Vagina (tissue), 2 donors: ENCODE data around the gene F8.

Source experiments
- CTCF ChIP-seq, 3 experiments: fragments of 450-650 bp in 2 of 3; fragments of 200-600 bp in 1 of 3; sonication (generic) in 1 of 3; IDR thresholded peaks; one replicate each; pipeline ENCODE4 v1.5.1; 2017 to 2019; ENCODE audit warnings: antibody characterized with exemption in 3 of 3, mild to moderate bottlenecking in 2 of 3, moderate library complexity in 2 of 3
- POLR2A ChIP-seq, 2 donors: fragments of 450-650 bp; IDR thresholded peaks; one replicate each; pipeline ENCODE4 v1.6.1; 2017; ENCODE audit warnings: antibody characterized with exemption in 2 of 2, mild to moderate bottlenecking in 2 of 2, moderate library complexity in 2 of 2
- POLR2AphosphoS5 ChIP-seq, 2 donors: sonication (generic); formaldehyde crosslinking; IDR thresholded peaks; one replicate each; pipeline ENCODE4 v1.9.0; 2017; ENCODE audit warnings: antibody characterized with exemption in 2 of 2, mild to moderate bottlenecking in 2 of 2, low read depth in 1 of 2; ENCODE audit not compliant: insufficient read depth in 1 of 2

- no peak for TF ChIP-seq CTCF (IDR thresholded peaks at IDR 0.05)
- TF ChIP-seq POLR2AphosphoS5 (IDR thresholded peaks at IDR 0.05; ENCODE audit: insufficient read depth in 1 of 2, low read depth in 1 of 2), result no peak
- TF ChIP-seq POLR2A (IDR thresholded peaks at IDR 0.05), result no peak
Measured at GRCh38 chrX:155070663-155070974, 48.1 kb upstream of the F8 start.
